GM12878 (cell line): ENCODE measurements around the gene TMEM89. TPM values are rescaled to one million over a fixed set of nuclear protein-coding genes. Genes with fewer than 3 reads are reported as not detected.

Experiments used
- CREB1 ChIP-seq: IDR thresholded peaks from 2 replicates; pipeline ENCODE4 v1.6.1; 2012; ENCODE audit warnings: low read depth, mild to moderate bottlenecking, inconsistent platforms
- DPF2 ChIP-seq: fragments of 450-650 bp; IDR thresholded peaks from 2 replicates; pipeline ENCODE4 v1.6.1; 2017; ENCODE audit warnings: mild to moderate bottlenecking
- E2F8 ChIP-seq: fragments of 450-650 bp; IDR thresholded peaks from 2 replicates; pipeline ENCODE4 v1.6.1; 2018; ENCODE audit warnings: mild to moderate bottlenecking, low read depth, moderate library complexity; ENCODE audit not compliant: partially characterized antibody
- ETV6 ChIP-seq, 2 experiments: fragments of 450-650 bp in 1 of 2; IDR thresholded peaks in 1 of 2; conservative IDR thresholded peaks in 1 of 2; 2 replicates each; pipeline ENCODE4 v1.6.1; 2014; ENCODE audit warnings: antibody characterized with exemption in 1 of 2, borderline replicate concordance in 1 of 2, low read depth in 1 of 2, mild to moderate bottlenecking in 1 of 2, moderate library complexity in 1 of 2
- NFYA ChIP-seq: IDR thresholded peaks from 2 replicates; pipeline ENCODE4 v1.6.1; 2011; ENCODE audit warnings: low read depth, mild to moderate bottlenecking, low read length, improper control_type of control experiment, borderline replicate concordance
- NR2F1 ChIP-seq: fragments of 450-650 bp; conservative IDR thresholded peaks from 2 replicates; pipeline ENCODE4 v1.6.1; 2017; ENCODE audit warnings: mild to moderate bottlenecking
- POLR2AphosphoS2 ChIP-seq: IDR thresholded peaks from 2 replicates; pipeline ENCODE4 v1.6.1; 2011; ENCODE audit warnings: low read depth, mild to moderate bottlenecking, low read length, improper control_type of control experiment, moderate library complexity
- SKIL ChIP-seq: fragments of 450-650 bp; IDR thresholded peaks from 2 replicates; pipeline ENCODE4 v1.6.1; 2017; ENCODE audit warnings: mild to moderate bottlenecking, low read depth, inconsistent platforms; ENCODE audit not compliant: poor library complexity, severe bottlenecking
- ZBTB4 ChIP-seq: fragments of 450-650 bp; formaldehyde crosslinking; IDR thresholded peaks from 2 replicates; pipeline ENCODE4 v1.4.0; 2022; ENCODE audit warnings: mild to moderate bottlenecking, moderate library complexity
- ZNF274 ChIP-seq: IDR thresholded peaks from one replicate; pipeline ENCODE4 v1.8.0; 2011; ENCODE audit not compliant: insufficient read length, insufficient read depth
- polyA plus RNA-seq, 11 experiments: library from polyadenylated mRNA; depleted of rRNA in 4 of 11; unstranded in 6 of 11; stranded (reverse) in 5 of 11; fragments of >200 nt; fragmentation: Nextera tagmentation in 4 of 11; fragmentation: Illumina TruSeq in 1 of 11; extraction: Ambion mirVana in 4 of 11; extraction: Trizol in 1 of 11; gene quantifications; 1 replicate in 1 of 11; 2 replicates in 10 of 11; pipeline versions ENCODE4 v1.2.1 to v1.2.3, GENCODE V29; 2011 to 2016; ENCODE audit warnings: inconsistent platforms in 2 of 11, missing spikeins in 2 of 11, low read depth in 1 of 11
- total RNA-seq, 4 experiments: library from RNA; depleted of rRNA in 3 of 4; stranded (reverse); fragments of >200 nt in 3 of 4; fragmentation: Illumina TruSeq in 1 of 4; extraction: Trizol in 1 of 4; gene quantifications; 2 replicates each; pipeline versions ENCODE4 v1.2.1 to v1.2.3, GENCODE V29; 2013 to 2021

The TMEM89 gene
- total and polyA plus RNA-seq, 10 of the 15 experiments (the other 5 are each of a cell fraction or from before 2014, with no cell fraction given) = not detected

GRCh38 chr3:48661501-48662144, 40.1 kb upstream of the TMEM89 start (continued):
- peak; percentile 55 for TF ChIP-seq E2F8
- no peak for TF ChIP-seq ZBTB4
- no peak for TF ChIP-seq SKIL
- TF ChIP-seq ZNF274 = no peak
- peak; percentile 21; the same call in 1 of the 2 replicates for TF ChIP-seq CREB1
- TF ChIP-seq DPF2 = peak; percentile 34; the same call in 1 of the 2 replicates
- no peak for TF ChIP-seq NFYA
- TF ChIP-seq ETV6 (conservative IDR thresholded peaks at IDR 0.05 in 1 of 2, IDR thresholded peaks at IDR 0.05 in 1 of 2; ENCODE audit: borderline replicate concordance in 1 of 2, low read depth in 1 of 2) = no peak
- peak; percentile 43; the same call in 1 of the 2 replicates for TF ChIP-seq NR2F1
- no peak for TF ChIP-seq POLR2AphosphoS2
